ENCODE results near the gene SARM1.

The SARM1 gene

DNA sequence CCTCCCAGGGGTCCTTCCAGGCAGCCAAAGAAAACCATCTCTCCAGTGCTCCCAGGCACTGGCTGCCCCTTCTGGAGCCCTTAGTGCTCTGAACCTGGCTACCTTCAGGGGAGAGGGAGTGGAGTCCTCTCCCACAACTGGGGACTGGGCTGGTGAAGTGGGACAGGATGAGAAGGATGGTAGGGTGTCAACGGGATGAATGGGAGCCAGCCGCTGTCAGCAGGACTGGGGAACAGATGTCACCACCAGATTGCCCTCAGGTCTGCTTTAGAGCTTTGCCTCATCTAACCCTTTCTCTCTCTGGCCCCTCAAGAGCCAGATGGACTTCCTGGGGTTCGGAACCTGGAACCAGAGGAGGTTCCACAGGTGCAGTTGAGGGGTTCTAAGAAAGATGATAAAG is 6.0 kb upstream of the SARM1 start:
- 100% methylated on average over 2 of the region's 3 CpGs for WGBS
- Histone ChIP-seq H4K91ac (ENCODE audit: low read length) (no peak overlapping the region), H3K27ac (ENCODE audit: low read length, poor library complexity, severe bottlenecking) (no peak overlapping the region), H3K23ac (ENCODE audit: low read length in 2 of 2) (no peak overlapping the region), H2AK5ac (ENCODE audit: low read length, severe bottlenecking) (no peak overlapping the region), H3K27me3 (ENCODE audit: control insufficient read depth in 1 of 2, insufficient read depth in 1 of 2, low read length in 2 of 2) (no peaks in the 10 kb centered on the region), H3K4ac (ENCODE audit: low read depth in 1 of 2, low read length in 2 of 2) (no peak overlapping the region), H2BK12ac (ENCODE audit: low read length in 2 of 2) (no peak overlapping the region), H2BK5ac (ENCODE audit: low read depth, low read length, poor library complexity, severe bottlenecking) (no peak overlapping the region), H3K18ac (ENCODE audit: low read depth in 1 of 2, low read length in 2 of 2) (no peak overlapping the region), H3K36me3 (ENCODE audit: control insufficient read depth in 1 of 2, insufficient read depth in 2 of 2, low read depth in 1 of 2, low read length in 2 of 2) (peaks cover 45 to 49% of the 10 kb centered on the region in 2 experiments), H4K8ac (ENCODE audit: low read length) (no peak overlapping the region), H3K4me3 (ENCODE audit: insufficient read depth in 1 of 2, low read depth in 1 of 2, low read length in 2 of 2) (no peak overlapping the region), H3K4me2 (ENCODE audit: low read length, poor library complexity, severe bottlenecking) (no peak overlapping the region), H3K4me1 (ENCODE audit: control insufficient read depth, insufficient read depth, low read depth, low read length) (peaks cover 3% of the 10 kb centered on the region), H3K14ac (ENCODE audit: low read length in 2 of 2) (no peak overlapping the region), H2AFZ (ENCODE audit: low read depth, low read length) (no peak overlapping the region), H3K9me3 (ENCODE audit: control insufficient read depth, low read length) (no peaks in the 10 kb centered on the region), H3K9ac (ENCODE audit: low read length) (no peak overlapping the region), H3K79me1 (replicated peaks; ENCODE audit: low read length, poor library complexity, severe bottlenecking) (peaks cover 13% of the 10 kb centered on the region), H2BK120ac (ENCODE audit: low read depth, low read length) (no peak overlapping the region), H2BK15ac (ENCODE audit: low read depth, poor library complexity, severe bottlenecking) (no peak overlapping the region)
- no peak for DNase-seq

DNA sequence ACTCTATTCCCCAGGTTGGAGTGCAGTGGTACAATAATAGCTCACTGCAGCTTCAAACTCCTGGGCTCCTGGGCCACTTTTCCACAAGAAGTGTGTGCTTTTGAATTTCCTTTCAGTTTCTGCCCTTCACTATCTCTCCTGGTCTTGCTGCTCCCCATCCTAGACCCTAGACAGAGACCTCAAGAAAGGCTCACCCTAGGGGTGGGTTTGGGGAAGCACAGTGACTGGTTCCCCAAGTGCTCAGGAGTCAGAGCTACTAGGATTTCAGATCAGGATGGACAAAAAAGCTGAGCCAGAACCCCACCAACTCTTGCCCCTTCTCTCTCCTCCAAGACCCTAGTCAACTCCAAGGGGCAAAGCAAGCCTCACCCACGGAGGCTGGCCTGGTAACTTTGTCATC is 4.9 kb upstream of the SARM1 start:
- H2BK12ac ChIP-seq (ENCODE audit: low read length in 2 of 2): no peak overlapping the region
- peaks cover 8% of the 10 kb centered on the region for H3K4me1 ChIP-seq (ENCODE audit: control insufficient read depth, insufficient read depth, low read depth, low read length)
- no peak overlapping the region for H3K27ac ChIP-seq (ENCODE audit: low read length, poor library complexity, severe bottlenecking)
- H3K27me3 ChIP-seq (ENCODE audit: control insufficient read depth in 1 of 2, insufficient read depth in 1 of 2, low read length in 2 of 2): no peaks in the 10 kb centered on the region
- DNase-seq: no peak
- no peak overlapping the region for H2BK5ac ChIP-seq (ENCODE audit: low read depth, low read length, poor library complexity, severe bottlenecking)
- H2BK15ac ChIP-seq (ENCODE audit: low read depth, poor library complexity, severe bottlenecking): no peak overlapping the region
- no peak overlapping the region for H3K4me2 ChIP-seq (ENCODE audit: low read length, poor library complexity, severe bottlenecking)
- no peak overlapping the region for H4K8ac ChIP-seq (ENCODE audit: low read length)
- no peak overlapping the region for H3K9ac ChIP-seq (ENCODE audit: low read length)
- H3K36me3 ChIP-seq (ENCODE audit: control insufficient read depth in 1 of 2, insufficient read depth in 2 of 2, low read depth in 1 of 2, low read length in 2 of 2): peaks cover 34 to 42% of the 10 kb centered on the region in 2 experiments
- H3K23ac ChIP-seq (ENCODE audit: low read length in 2 of 2): no peak overlapping the region
- H3K4ac ChIP-seq (ENCODE audit: low read depth in 1 of 2, low read length in 2 of 2): no peak overlapping the region
- WGBS: no CpG with 5 or more reads among the region's 1 CpG
- H3K9me3 ChIP-seq (ENCODE audit: control insufficient read depth, low read length): no peaks in the 10 kb centered on the region
- H2AFZ ChIP-seq (ENCODE audit: low read depth, low read length): no peak overlapping the region
- no peak overlapping the region for H4K91ac ChIP-seq (ENCODE audit: low read length)
- no peak overlapping the region for H3K14ac ChIP-seq (ENCODE audit: low read length in 2 of 2)
- no peak overlapping the region for H2BK120ac ChIP-seq (ENCODE audit: low read depth, low read length)
- no peak overlapping the region for H3K4me3 ChIP-seq (ENCODE audit: insufficient read depth in 1 of 2, low read depth in 1 of 2, low read length in 2 of 2)
- H3K79me1 ChIP-seq (replicated peaks; ENCODE audit: low read length, poor library complexity, severe bottlenecking): peaks cover 5% of the 10 kb centered on the region
- no peak overlapping the region for H3K18ac ChIP-seq (ENCODE audit: low read depth in 1 of 2, low read length in 2 of 2)
- no peak overlapping the region for H2AK5ac ChIP-seq (ENCODE audit: low read length, severe bottlenecking)

DNA sequence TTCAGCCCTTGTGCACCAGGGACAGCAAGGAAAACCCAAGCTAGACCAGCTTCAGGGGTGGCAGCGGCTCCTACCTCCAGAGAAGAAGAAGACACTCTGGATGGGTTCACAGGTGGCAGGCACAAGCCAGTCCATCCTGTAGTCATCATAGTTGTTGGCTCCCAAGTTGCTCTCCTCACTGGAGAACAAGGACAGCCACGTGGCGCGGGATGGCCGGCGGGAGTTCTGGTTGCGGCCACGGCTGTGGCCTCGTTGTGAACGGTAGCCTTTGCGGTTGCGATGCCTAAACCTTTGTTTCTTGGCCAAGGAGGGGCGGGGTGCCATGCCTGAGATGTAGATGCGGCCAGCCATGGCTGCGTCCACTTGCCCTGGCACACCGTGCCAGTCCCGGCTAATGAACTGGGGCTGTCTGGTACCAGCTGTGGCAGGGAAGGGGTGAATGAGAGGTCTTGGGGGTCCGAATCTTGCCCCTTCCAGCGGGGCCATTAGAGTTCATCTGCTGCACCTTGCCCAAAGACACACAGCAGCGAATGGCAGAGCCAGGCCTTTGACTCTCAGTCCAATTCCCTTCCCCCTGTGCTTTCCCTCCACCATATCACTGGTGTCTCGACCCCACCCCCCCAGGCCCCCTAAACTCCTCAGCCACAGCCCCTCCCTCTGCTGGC is 3.7 kb upstream of the SARM1 start:
- H2AK5ac ChIP-seq (ENCODE audit: low read length, severe bottlenecking): no peak overlapping the region
- no peak overlapping the region for H3K18ac ChIP-seq (ENCODE audit: low read depth in 1 of 2, low read length in 2 of 2)
- H3K4me1 ChIP-seq (ENCODE audit: control insufficient read depth, insufficient read depth, low read depth, low read length): peaks cover 19% of the 10 kb centered on the region
- no peak overlapping the region for H3K23ac ChIP-seq (ENCODE audit: low read length in 2 of 2)
- WGBS: 95% methylated on average over 19 of the region's 21 CpGs
- H3K4ac ChIP-seq (ENCODE audit: low read depth in 1 of 2, low read length in 2 of 2): no peak overlapping the region
- no peak overlapping the region for H3K27ac ChIP-seq (ENCODE audit: low read length, poor library complexity, severe bottlenecking)
- no peak overlapping the region for H2AFZ ChIP-seq (ENCODE audit: low read depth, low read length)
- H3K4me3 ChIP-seq (ENCODE audit: insufficient read depth in 1 of 2, low read depth in 1 of 2, low read length in 2 of 2): no peak overlapping the region
- DNase-seq: no peak
- no peaks in the 10 kb centered on the region for H3K9me3 ChIP-seq (ENCODE audit: control insufficient read depth, low read length)
- H4K91ac ChIP-seq (ENCODE audit: low read length): peak overlapping the region; percentile 1
- H2BK15ac ChIP-seq (ENCODE audit: low read depth, poor library complexity, severe bottlenecking): no peak overlapping the region
- peaks cover 5% of the 10 kb centered on the region for H3K79me1 ChIP-seq (replicated peaks; ENCODE audit: low read length, poor library complexity, severe bottlenecking)
- H3K4me2 ChIP-seq (ENCODE audit: low read length, poor library complexity, severe bottlenecking): no peak overlapping the region
- peaks cover 0 to 3% of the 10 kb centered on the region in 2 experiments for H3K27me3 ChIP-seq (ENCODE audit: control insufficient read depth in 1 of 2, insufficient read depth in 1 of 2, low read length in 2 of 2)
- H2BK12ac ChIP-seq (ENCODE audit: low read length in 2 of 2): no peak overlapping the region
- H3K9ac ChIP-seq (ENCODE audit: low read length): no peak overlapping the region
- no peak overlapping the region for H2BK120ac ChIP-seq (ENCODE audit: low read depth, low read length)
- no peak overlapping the region for H4K8ac ChIP-seq (ENCODE audit: low read length)
- H2BK5ac ChIP-seq (ENCODE audit: low read depth, low read length, poor library complexity, severe bottlenecking): no peak overlapping the region
- peaks cover 22 to 40% of the 10 kb centered on the region in 2 experiments for H3K36me3 ChIP-seq (ENCODE audit: control insufficient read depth in 1 of 2, insufficient read depth in 2 of 2, low read depth in 1 of 2, low read length in 2 of 2)
- no peak overlapping the region for H3K14ac ChIP-seq (ENCODE audit: low read length in 2 of 2)

DNA sequence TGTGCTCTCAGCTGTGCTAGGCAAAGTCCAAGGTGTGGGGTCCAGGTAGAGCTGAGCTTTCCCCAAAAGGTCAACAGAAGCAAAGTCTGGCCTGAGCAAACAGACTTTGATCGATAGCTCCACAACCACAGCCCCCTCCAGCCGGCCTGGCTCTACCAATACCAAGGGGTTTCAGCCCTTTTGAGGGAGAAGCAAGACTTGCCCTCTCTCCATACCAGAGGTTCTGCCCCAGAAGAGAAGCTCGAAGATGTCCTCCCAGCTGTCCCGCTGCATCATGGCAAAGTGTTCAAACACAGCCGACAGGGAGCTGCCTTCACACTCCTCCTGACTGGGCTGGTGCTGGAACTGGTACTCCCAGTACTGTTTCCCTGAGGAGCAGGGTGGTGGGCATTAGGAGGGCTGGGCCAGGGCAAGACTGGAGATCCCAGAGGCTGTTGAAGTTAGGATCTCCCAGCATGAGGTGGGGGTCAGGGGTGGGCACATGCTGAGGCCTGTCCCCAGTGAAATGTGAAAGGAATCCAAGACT is 3.1 kb upstream of the SARM1 start:
- 92% methylated on average over 5 of the region's 5 CpGs for WGBS

More for the DNA sequence above, 3.1 kb upstream of the SARM1 start:
- H3K23ac ChIP-seq (ENCODE audit: low read length in 2 of 2): no peak overlapping the region
- no peak overlapping the region for H2BK5ac ChIP-seq (ENCODE audit: low read depth, low read length, poor library complexity, severe bottlenecking)
- no peaks in the 10 kb centered on the region for H3K9me3 ChIP-seq (ENCODE audit: control insufficient read depth, low read length)
- H3K18ac ChIP-seq (ENCODE audit: low read depth in 1 of 2, low read length in 2 of 2): no peak overlapping the region
- no peak overlapping the region for H4K8ac ChIP-seq (ENCODE audit: low read length)
- H3K79me1 ChIP-seq (replicated peaks; ENCODE audit: low read length, poor library complexity, severe bottlenecking): peaks cover 2% of the 10 kb centered on the region
- H4K91ac ChIP-seq (ENCODE audit: low read length): no peak overlapping the region
- H3K4me3 ChIP-seq (ENCODE audit: insufficient read depth in 1 of 2, low read depth in 1 of 2, low read length in 2 of 2): no peak overlapping the region
- H2AFZ ChIP-seq (ENCODE audit: low read depth, low read length): no peak overlapping the region
- H3K4ac ChIP-seq (ENCODE audit: low read depth in 1 of 2, low read length in 2 of 2): no peak overlapping the region
- peaks cover 16 to 34% of the 10 kb centered on the region in 2 experiments for H3K36me3 ChIP-seq (ENCODE audit: control insufficient read depth in 1 of 2, insufficient read depth in 2 of 2, low read depth in 1 of 2, low read length in 2 of 2)
- H3K4me2 ChIP-seq (ENCODE audit: low read length, poor library complexity, severe bottlenecking): no peak overlapping the region
- no peak overlapping the region for H2BK120ac ChIP-seq (ENCODE audit: low read depth, low read length)
- DNase-seq: no peak
- H3K27ac ChIP-seq (ENCODE audit: low read length, poor library complexity, severe bottlenecking): no peak overlapping the region
- H2BK15ac ChIP-seq (ENCODE audit: low read depth, poor library complexity, severe bottlenecking): no peak overlapping the region
- no peak overlapping the region for H3K9ac ChIP-seq (ENCODE audit: low read length)
- peaks cover 0 to 9% of the 10 kb centered on the region in 2 experiments for H3K27me3 ChIP-seq (ENCODE audit: control insufficient read depth in 1 of 2, insufficient read depth in 1 of 2, low read length in 2 of 2)
- no peak overlapping the region for H2AK5ac ChIP-seq (ENCODE audit: low read length, severe bottlenecking)
- H3K4me1 ChIP-seq (ENCODE audit: control insufficient read depth, insufficient read depth, low read depth, low read length): peaks cover 21% of the 10 kb centered on the region
- H3K14ac ChIP-seq (ENCODE audit: low read length in 2 of 2): no peak overlapping the region
- H2BK12ac ChIP-seq (ENCODE audit: low read length in 2 of 2): no peak overlapping the region
